Uterus (tissue), 2 donors: Measurements from ENCODE around the gene NUDT22.

ENCODE experiments used
- CTCF ChIP-seq, 4 experiments: fragments of 200-600 bp in 2 of 4; fragments of 450-650 bp in 2 of 4; sonication (generic) in 2 of 4; IDR thresholded peaks; one replicate each; pipeline ENCODE4 v1.5.1; 2016 to 2019; ENCODE audit warnings: antibody characterized with exemption in 4 of 4, mild to moderate bottlenecking in 2 of 4, moderate library complexity in 1 of 4
- POLR2A ChIP-seq, 2 donors: fragments of 450-650 bp; IDR thresholded peaks; one replicate each; pipeline ENCODE4 v1.6.1; 2016; ENCODE audit warnings: antibody characterized with exemption in 2 of 2, mild to moderate bottlenecking in 1 of 2, moderate library complexity in 1 of 2

GRCh38 chr11:64224151-64224890 lies 1.8 kb upstream of the NUDT22 start:
- TF ChIP-seq POLR2A (IDR thresholded peaks at IDR 0.05) (no peak), CTCF (IDR thresholded peaks at IDR 0.05) (no peak)
